ENCODE results near the gene STING1.
A peak's percentile ranks its signal among the peaks of the same experiment; 100 is the strongest.
"Not testable (repeated sequence)": the region's sequence is repeated elsewhere in the genome, so short reads cannot be mapped to it uniquely, and the experiment has no call there.

STING1 gene

DNA sequence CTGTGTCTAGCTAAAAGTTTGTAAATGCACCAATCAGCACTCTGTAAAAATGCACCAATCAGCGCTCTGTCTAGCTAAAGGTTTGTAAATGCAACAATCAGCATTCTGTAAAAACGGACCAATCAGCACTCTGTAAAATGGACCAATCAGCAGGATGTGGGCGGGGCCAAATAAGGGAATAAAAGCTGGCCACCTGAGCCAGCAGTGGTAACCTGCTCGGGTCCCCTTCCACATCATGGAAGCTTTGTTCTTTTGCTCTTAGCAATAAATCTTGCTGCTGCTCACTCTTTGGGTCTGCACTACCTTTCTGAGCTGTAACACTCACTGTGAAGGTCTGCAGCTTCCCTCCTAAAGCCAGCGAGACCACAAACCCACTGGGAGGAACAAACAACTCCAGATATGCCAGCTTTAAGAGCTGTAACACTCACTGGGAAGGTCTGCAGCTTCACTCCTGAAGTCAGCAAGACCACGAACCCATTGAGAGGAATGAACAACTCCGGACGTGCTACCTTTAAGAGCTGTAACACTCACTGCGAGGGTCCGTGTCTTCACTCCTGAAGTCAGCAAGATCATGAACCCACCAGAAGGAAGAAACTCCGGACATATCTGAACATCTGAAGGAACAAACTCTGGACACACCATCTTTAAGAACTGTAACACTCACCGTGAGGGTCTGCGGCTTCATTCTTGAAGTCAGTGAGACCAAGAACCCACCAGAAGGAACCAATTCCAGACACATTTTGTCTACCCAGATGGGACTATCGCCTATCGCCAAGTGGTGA is 20.7 kb upstream of the STING1 start:
- not testable (repeated sequence) for DNase-seq (ENCODE audit: low spot score)

DNA sequence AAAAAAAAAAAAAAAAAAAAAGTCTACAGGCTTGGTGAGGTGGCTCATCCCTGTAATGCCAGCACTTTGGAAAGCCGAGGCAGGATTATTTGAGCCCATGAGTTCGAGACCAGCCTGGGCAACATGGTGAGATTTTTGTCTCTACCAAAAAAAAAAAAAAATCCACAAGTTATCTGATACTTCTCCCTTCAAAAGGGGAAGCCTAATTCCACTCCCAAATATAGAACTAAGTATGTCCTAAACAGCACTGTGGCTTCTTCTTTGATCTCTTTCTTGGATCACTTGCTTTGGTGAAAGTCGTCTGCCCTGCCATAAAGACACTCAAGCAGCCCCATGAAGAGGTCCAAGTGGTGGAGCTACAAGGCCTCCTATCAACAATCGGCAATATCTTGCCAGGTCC is 18.8 kb upstream of the STING1 start:
- DNase-seq (ENCODE audit: low spot score) = no peak

DNA sequence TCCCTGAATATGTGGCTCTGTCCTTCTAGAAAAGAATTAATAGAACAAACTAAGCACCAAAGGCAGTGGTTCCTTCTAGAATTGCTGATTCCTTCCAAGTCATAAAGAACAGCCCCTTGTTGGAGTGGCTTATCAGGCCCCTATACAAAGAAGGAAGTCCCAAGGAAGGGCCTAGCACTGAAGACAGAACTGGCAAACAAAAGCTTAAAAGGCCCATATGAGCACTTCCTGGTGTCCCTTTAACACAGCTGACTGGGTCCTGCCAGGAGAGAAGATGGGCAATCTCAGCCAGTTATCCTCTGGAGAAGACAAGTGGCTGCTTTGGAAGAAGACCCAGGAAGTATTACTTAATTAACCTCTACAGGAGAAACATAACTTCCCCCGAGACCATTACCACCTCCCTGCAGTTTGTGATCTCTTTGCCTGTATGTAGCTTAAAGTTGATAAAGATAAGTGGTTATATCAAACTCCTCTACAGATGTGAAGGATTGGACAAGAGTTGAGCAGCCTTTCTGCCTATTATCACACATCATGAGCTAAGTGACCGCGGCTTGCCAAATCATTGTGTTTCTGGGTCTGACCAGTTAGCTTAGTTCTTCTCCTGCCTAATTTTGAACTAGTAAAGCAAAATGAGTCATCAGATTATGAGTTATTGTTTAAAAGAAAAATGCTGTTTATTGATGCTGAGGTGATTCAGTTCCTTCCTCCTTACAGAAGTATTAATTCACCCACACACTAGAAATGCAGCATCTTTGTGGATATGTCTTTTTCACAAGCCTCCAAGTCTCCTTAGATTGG is 13.3 kb upstream of the STING1 start:
- DNase-seq (ENCODE audit: low spot score) = peak; percentile 3

DNA sequence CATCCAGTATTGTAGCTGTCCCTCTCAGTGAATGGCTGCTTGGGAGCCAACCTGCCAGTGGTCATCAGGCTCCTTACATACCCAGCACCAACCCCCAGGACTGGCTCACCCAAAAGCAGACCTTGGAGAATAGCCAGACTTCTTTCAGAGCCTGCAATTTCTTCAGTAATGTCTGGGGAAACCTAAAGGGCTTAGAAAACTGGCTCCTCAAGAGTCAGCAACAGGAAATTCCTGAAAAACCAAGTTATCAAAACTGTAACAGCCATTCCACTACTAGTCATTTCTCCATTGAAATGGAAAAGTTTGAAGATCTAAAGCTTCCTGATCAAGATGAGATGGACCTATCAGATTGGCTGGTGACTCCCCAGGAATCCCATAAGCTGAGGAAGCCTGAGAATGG is 12.3 kb upstream of the STING1 start:
- peak; percentile 31 for DNase-seq (ENCODE audit: low spot score)

DNA sequence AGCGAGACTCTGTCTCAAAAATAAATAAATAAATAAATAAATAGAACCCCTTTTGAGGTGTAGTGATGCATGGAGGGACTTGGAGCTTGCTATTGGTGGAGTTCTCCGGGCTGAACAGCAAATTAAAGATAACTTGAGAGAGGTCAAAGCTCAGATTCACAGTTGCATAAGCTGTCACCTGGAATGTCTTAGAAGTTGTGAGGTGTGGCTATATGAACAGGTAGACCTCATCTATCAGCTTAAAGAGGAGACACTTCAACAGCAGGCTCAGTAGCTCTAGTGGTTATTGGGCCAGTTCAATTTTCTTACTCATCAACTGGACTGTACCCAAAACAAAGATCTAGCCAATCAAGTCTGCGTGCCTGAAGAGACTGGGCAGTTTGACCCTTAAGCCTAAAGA is 11.7 kb upstream of the STING1 start:
- peak; percentile 1 for DNase-seq (ENCODE audit: low spot score)

DNA sequence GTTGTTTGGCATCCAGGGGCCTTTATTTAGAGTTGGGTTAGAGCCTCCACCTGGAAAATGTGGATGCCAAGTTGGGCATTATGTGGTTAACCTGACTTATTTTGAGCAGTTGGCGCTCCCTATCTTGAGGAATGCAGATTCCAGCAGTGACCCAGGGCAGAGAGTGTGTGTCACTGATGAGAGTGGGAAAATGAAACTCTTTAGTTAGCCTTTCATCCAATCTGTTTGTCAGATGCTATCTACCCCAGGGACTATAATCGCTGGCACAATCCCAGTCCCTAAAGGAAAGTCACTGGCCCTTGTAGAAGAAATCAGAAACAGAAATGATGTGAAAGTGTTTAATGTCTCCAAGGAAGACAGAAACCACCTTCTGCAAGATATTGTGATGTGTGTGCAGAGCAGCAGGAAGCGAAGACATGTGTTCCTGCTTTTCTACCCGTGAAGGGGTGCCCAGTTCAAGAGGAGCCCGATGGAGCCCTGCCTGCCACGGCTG is 10.2 kb upstream of the STING1 start:
- peak; percentile 72 for DNase-seq (ENCODE audit: low spot score)

DNA sequence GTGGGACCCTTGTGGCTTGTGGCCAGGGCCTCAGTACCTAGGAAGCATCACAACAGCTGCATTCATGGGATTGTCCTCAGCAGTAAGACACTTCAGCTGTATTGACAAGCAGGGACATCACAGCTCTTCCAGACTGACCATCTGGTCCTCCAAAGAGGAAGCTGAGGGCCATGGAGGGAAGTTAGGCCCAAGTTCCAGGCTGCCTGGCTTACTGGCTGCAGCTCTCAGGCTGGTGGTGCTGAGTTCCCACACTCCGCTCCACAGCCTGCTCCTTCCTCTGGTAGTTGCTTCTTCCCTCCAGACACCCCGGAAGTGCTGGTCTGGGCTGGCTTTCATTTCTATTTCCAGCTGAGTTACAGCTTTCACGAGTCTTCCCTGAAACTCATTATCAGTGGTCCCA is 5.7 kb upstream of the STING1 start:
- DNase-seq (ENCODE audit: low spot score) = no peak

DNA sequence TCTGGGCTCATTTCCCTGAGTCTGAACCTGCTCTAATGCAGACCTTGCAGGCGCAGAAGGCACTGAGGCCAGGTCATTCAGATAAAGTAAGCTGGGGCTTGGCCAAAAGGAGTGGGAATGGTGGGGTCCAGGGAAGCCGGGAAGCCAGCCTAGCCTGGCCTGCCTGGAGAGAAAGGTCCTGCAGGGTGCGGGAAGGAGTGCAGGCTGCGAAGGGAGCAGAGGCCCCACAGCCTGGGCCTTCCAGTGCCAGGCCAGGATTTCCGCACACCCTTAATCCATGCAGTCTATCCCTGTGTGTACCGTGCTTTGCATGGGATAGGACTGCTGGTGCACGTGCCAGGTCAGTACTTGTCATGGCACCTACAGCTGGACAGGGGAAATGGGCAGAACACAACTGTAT is 3.6 kb upstream of the STING1 start:
- no peak for DNase-seq (ENCODE audit: low spot score)

DNA sequence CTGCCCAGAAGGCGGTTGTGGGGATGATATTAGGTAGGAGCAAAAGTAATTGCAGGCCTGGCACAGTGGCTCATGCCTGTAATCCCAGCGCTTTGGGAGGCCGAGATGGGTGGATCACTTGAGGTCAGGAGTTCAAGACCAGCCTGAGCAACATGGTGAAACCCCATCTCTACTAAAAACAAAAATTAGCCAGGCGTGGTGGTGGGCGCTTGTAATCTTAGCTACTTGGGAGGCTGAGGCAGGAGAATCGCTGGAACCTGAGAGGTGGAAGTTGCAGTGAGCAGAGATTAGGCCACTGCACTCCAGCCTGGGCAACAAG is 291 bp upstream of the STING1 start:
- DNase-seq (ENCODE audit: low spot score) = not testable (repeated sequence)

DNA sequence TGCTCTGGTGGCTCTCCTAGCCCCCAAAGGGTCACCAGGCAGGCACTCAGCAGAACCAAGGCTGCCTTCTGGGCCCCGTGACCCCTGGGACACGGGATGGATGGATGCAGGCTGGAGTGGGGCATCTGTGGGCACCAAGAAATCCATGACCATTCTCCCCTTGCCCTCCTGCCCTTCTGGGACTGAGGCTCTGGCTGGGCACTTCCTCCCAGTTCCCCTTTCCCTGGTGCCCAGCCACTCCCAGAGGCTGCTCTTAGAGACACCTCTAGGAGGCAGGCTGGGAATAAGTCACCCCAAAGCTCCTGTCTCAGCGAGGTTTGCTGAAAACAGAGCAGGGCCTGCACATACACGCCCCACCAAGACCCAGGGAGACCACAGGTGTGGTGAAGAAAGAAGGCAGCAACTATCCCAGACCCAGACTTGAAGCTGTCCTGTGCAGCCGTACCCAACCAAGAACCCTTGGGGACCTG is 943 bp downstream of the STING1 start:
- DNase-seq (ENCODE audit: low spot score) = peak; percentile 57

DNA sequence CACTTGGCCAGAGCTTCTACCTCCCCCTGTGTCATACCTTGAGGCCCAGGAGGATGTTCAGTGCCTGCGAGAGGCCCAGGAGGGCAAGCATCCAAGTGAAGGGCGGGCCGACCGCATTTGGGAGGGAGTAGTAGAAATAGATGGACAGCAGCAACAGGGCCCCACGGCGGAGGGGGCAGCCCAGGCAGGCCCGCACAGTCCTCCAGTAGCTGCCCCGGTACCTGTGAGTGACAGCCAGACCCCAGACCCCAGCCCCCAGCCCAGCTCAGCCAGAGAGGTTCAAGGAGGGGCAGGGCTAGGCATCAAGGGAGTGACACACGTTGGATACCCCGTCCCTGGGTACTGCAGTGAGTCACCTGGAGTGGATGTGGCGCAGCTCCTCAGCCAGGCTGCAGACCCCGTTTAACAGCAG is 1.4 kb downstream of the STING1 start:
- peak; percentile 48 for DNase-seq (ENCODE audit: low spot score)

DNA sequence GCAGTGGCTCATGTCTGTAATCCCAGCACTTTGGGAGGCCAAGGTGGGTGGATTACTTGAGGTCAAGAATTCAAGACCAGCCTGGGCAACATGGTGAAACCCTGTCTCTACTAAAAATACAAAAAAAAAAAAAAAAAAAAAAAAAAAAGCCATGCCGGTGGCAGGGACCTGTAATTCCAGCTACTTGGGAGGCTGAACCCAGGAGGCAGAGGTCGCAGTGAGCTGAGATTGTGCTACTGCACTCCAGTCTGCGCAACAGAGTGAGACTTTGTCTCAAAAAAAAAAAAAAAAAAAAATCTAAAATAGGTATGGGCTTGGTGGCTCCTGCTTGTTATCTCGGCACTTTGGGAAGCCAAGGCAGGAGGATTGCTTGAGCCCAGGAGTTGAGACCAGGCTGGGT is 2.8 kb downstream of the STING1 start:
- not testable (repeated sequence) for DNase-seq (ENCODE audit: low spot score)

DNA sequence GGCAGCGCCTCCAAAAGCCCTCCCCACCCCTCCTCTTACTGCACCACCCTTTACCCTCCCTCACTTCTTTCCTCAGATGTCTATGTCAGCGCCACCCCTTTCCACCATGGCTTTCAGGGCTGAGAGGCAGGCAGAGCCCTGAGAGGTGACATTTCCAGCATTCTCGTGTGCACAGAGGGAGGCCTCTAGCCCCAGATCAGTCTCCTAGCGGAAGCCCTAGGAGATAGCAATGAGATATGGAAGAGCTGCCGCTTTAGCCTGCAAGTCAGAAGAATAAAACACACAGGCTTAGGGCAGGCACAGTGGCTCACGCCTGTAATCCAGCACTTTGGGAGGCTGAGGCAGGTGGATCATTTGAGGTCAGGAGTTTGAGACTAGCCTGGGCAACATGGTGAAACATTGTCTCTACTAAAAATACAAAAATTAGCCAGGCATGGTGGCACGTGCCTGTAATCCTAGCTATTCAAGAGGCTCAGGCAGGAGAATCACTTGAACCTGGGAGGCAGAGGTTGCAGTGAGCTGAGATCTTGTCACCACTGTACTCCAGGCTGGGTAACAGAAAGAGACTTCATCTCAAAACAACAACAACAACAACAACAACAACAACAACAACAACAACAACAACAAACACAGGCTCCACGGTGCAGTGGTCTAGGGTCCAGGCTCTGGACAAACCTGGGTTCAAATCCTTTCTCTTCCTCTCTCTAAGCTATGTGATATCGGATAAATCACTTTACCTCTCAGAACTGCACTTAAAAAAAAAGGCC is 3.7 kb downstream of the STING1 start:
- not testable (repeated sequence) for DNase-seq (ENCODE audit: low spot score)

DNA sequence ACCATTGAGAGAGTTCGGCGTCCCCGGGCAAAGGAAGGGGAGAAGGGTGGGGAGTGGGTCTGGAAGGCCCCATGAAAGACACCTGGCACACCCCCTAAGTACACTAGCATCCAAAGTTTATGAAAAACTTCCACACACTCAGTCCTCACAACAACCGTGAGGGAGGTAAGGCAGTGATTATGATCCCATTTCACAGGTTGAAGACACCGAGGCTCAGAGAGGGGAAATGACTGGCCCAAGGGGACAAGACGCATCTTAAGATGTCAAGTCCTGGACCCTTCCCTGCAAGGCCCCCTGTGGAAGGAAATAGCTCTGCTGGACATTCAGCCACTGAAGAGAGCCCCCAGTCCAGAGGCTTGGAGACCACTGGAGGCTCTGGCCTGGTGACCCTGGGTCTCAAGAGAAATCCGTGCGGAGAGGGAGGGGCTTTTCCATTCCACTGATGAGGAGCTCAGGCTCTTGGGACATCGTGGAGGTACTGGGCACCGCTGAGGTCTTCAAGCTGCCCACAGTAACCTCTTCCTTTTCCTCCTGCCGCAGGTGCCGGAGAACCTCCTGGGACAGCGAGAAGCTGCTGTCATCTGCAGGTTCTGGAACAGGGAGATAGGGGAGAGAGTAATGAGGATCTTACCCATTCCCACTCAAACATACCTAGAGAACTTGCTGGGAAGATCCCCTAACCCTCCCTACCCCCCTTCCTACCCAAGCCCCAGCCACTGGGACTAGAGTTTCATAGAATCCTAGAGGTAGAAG is 6.5 kb downstream of the STING1 start:
- DNase-seq (ENCODE audit: low spot score) = no peak

DNA sequence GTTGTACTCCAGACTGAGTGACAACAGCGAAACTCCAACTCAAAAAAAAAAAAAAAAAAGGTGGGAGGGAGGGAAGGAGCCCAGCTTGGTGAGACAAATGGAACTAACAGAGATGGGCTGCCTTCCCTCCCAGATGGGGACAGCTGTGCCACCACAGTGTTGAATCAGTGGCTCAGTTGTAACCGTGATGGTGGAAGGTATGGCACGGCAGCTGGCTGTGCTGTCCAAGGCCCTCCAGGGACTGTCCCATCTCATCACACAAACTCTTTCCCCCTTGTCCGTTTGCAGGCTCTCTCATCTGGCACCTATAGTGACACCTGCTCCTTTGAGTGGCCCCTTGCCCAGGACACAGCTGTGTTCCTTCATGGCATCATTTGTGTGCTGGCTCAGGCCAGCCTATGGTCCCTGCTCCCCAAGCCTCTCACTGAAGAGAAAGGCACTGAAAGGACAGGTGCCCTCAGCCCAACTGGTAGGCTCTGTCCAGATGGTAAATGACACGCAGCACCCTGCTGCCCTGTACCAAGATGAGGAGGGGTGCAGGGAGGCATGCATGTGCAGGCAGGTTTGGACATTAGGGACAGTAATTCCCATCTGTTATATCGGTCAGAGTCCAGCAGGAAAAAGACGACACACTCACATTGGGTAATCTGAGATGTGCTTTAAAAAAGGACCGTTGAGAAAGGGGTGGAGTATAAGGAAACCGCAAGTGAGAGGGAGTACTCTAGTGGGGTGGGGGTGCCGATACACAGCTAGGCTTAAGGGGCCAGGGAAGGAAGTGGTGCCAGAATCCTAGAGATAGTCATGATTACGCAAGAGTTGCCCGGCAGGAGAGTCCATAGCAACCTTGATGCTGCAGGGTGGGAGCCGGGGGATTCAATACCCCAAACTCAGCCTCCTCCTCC is 7.4 kb downstream of the STING1 start:
- DNase-seq (ENCODE audit: low spot score) = peak; percentile 58

DNA sequence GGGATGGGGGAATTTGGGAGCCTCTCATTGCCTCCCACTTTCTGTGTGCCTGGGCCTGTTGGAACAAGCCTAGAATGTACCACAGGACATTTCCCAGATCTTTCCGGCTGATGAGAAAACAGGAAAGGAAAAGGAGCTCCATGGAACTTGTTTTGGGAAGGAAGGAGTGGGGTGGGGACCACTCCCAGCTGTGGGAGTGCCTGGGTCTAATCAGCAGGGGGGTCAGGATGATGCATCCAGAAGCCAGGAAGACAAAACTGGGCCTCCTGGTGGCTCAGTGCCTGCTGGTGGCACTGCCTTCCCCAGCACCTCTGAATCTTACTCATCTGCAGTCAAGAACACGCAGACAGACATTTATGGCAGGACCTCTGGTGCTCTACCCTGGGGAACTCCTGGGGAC is 9.0 kb downstream of the STING1 start:
- DNase-seq (ENCODE audit: low spot score) = peak; percentile 43

DNA sequence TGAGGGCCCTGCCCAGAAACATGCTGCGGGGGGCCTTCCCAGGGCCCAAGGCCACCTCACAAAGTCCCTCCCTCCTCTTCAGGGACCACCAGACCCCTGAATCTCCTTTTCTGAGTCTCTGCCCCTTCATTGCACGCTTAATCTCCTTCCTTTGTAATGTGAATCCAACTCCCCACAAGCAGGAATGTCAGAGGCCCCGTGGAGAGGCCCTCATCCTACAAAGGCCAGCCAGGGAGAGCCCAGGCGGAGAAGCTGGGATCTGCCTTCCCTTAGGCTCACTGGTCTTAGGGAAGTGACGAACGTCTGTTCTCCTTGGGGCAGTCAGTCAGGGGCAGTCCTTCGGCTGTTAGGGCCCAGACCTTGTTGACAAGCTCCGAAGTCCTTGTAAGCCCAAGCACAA is 9.5 kb downstream of the STING1 start:
- DNase-seq (ENCODE audit: low spot score) = no peak

DNA sequence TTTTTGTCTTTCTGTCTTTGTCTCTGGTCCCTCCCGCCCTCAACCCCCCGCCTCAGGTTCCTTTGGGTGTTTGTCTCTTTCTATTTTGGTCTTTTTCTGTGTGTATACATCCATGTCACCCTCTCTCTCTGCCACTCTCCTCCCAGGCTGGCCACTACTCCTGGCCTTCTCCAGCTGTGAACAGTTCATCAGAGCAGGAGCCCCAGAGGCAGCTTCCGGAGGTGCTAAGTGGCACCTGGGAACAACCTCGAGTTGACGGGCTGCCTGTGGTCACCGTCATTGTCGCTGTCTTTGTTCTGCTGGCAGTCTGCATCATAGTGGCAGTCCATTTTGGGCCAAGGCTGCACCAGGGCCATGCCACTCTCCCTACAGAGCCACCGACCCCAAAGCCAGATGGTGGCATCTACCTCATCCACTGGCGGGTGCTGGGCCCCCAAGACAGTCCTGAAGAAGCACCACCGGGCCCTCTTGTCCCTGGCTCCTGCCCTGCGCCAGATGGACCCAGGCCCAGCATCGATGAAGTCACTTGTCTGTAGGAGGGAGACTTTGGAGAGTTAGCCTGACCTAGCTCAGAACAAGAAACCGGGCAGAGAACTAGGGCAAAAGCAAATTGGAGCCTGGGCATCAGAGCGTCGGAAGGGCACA is 10.1 kb downstream of the STING1 start:
- no peak for DNase-seq (ENCODE audit: low spot score)

DNA sequence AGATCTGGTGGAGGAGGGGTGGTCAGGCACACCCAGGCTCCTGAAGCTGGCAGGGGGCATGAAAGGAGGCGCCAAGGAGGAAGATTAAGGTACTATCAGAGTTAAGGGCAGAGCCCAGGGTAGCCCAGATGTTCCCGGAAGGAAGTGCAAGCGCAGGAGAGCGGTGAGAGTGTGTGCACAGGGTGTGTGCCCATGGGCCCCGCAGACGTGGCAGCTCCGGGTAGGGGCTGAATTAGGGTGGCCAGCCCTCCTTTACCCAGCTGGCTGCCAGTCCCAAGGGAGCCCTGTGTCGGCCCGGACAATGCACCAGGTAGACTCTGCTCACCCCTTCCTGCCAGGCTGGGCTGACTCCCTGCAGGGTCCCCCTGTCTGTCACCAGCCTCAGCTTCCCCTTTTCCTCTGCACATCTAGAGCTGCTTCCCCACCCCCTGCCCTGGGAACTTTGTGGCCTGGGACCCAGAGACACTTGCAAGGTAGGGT is 11.7 kb downstream of the STING1 start, which contains the start of gene SMIM33:
Gene SMIM33 (plus strand): TSS at position 184 of the 480 bp plus-strand sequence. CDS start 118 bp downstream, at position 302.
- no peak for DNase-seq (ENCODE audit: low spot score)

DNA sequence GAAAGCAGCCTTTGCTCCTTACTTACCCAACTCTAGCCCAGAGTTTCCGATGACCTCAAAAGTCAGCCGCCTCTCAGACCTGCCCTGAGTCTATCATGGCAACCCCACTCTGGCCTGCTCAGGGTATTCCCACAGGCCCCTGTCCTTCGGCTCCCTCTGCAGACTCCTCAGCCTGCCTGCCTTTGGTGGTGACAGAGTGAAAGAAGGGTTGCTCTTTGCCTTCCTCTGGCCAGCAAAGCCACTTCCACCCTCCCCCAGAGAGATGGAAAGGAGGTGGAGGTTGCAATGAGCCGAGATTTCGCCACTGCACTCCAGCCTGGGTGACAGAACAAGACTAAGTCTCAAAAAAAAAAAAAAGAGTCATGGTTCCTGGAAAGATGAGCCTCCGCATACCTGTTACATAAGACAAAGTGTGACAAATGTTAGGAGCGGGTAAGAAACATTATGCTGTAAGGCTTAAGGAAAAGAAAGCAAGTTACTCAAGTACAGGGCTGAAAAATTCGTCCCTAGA is 14.1 kb downstream of the STING1 start:
- no peak for DNase-seq (ENCODE audit: low spot score)
